ENCODE measurements around the gene PLXND1.
"Not testable (repeated sequence)": the region's sequence is repeated elsewhere in the genome, so short reads cannot be mapped to it uniquely, and the experiment has no call there.

The PLXND1 gene

DNA sequence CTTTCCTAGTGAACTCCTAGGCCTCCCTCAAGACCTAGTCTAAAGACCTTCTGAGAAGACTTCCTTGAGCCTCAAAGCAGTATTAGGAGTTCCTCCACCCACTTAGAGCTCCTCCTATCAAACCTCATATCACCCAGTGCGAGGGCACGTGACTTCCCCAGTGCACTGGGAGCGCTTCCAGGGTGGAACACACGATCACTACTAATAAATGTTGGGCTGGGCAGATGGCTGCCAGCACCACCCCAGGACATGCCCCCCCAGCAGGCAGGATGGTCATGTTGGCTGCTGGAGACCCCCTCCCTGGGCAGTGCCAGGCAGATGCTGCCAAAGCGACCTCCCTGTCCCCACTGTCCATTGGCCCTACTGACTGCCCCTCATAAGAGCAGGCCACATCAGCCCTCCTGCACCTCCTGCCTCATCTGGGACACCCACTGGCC, 8.5 kb upstream of the PLXND1 start:
- DNase-seq (ENCODE audit: low read depth in 2 of 2) = no peak

DNA sequence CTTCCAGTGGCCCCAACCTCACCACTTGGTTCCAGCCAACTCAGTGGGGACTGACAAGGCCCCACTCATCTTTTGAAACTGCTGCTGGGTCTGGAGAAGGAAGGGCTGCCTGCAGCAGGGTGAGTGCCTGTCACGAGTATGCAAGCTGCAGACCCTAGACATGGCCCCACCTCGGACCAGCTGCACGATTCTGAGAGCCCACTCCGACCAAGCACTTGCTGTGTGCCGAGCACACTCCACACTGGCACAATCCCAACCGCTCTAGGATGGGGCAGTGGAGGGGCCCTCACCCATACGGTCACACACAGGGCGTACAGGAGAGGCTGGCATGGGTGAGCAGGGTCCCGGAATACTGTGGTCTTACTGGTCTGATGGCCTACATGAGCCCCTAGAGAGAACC, 8.0 kb upstream of the PLXND1 start:
- DNase-seq (ENCODE audit: low read depth in 2 of 2) = no peak

- no peak for DNase-seq (ENCODE audit: low read depth in 2 of 2)
These were observed 6.9 kb upstream of the PLXND1 start for GRCh38 chr3:129613367-129613740.

GRCh38 chr3:129612534-129613366, 6.3 kb upstream of the PLXND1 start:
- DNase-seq (ENCODE audit: low read depth in 2 of 2) = no peak

GRCh38 chr3:129611812-129612533, 5.5 kb upstream of the PLXND1 start:
- no peak for DNase-seq (ENCODE audit: low read depth in 2 of 2)

- DNase-seq (ENCODE audit: low read depth in 2 of 2) = no peak
These were observed 4.9 kb upstream of the PLXND1 start for GRCh38 chr3:129611446-129611800.

DNA sequence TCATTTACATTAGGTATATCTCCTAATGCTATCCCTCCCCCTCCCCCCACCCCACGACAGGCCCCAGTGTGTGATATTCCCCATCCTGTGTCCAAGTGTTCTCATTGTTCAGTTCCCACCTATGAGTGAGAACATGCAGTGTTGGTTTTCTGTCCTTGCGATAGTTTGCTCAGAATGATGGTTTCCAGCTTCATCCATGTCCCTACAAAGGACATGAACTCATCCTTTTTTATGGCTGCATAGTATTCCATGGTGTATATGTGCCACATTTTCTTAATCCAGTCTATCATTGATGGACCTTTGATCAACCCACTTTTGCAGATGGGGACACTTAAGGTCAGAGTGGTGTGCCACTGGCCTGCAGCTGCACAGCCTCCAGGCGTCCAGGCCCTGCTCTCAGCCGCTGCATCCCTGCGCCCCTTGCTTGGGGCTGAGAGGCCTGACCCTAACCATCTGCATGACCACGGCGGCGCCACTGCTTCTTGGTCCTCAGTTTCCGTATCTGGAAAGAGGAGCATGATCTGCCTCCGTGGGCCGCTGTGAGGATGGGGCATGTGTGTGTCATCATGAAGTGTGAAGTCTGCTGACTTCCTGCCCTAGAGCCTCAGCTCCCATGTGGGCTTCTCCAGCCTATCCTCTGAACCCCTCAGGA, 4.4 kb upstream of the PLXND1 start:
- not testable (repeated sequence) for DNase-seq (ENCODE audit: low read depth in 2 of 2)

- no peak for DNase-seq (ENCODE audit: low read depth in 2 of 2)
These were observed 3.8 kb upstream of the PLXND1 start for GRCh38 chr3:129610276-129610675.

GRCh38 chr3:129609591-129610182, 3.2 kb upstream of the PLXND1 start:
- no peak for DNase-seq (ENCODE audit: low read depth in 2 of 2)

GRCh38 chr3:129608936-129609590, 2.6 kb upstream of the PLXND1 start:
- DNase-seq (ENCODE audit: low read depth in 2 of 2) = no peak

DNA sequence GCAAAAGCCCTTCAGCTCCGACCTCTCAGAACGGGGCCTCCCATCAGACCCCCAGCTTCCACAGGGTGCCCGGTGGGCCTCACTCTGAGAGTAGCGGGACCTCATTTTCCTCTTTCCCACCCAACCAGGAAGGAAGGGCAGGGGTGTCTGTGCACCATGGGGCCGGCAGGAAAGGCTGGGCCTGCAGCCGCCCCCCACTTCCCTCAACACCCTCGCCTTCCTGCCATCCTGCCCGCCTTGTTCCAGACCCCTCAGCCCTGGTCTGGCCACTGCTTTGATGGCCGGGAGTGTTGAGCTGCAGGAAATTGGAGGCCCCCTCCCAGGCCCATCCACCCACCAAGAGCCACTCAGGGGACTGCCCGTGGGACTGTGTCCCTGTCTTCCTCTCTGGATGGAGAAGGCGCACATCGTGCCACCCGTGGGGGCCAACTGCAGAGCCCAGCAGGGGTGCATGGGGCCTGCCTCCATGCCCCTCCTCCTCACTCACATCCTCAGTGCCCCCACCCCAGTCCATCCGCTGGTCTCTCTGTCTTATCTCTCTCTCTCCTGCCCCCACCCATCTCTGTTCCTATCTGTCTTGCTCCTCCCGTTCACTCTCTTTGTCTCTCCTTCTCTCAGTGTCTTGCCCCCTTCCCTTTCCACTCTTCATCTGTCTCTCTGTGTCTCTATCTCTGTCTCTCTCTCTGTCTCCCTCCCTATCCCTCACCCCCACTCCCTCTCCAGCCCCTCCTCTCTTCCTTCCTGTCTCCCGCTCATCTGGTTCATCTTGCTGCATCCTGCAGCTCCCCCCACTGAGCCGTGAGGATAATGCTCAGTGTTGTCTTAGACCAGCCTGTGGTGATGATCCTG, 1.8 kb upstream of the PLXND1 start:
- DNase-seq (ENCODE audit: low read depth in 2 of 2) = no peak

- no peak for DNase-seq (ENCODE audit: low read depth in 2 of 2)
These were observed 1.1 kb upstream of the PLXND1 start for GRCh38 chr3:129607391-129608068.

DNA sequence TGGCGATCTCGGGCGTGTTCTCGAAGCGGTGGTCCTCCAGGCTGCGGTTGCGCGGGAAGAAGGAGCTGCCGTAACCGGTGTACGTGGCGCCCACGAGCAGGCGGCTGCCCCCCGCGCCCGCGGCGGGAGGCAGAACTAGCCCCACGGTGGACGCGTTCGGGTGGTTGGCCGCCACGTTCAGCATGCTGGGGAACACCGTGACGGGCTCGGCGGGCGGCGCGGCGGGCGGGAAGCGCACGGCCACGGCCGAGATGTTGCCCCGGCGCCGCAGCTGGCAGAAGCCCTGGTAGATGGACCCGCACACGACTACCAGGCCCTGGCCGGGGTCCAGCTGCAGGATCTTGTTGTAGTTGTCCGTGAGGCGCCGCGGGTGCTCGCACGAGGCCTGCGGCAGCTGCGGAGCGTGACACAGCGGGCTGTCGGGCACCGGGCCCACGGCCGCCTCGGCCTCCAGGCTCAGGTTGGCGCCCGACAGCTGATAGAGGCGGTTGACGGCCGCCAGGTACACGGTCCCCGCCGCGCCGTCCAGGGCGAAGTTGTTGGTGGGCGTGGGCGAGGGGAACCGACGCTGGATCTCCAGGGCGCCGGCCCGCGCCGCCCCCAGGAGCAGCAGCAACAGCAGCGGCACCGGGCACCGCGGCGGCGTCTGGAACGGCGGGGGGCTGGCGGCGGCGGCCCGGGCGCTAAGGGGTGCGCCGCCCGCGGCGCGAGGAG, 397 bp downstream of the PLXND1 start:
- DNase-seq (ENCODE audit: low read depth in 2 of 2) = no peak

DNA sequence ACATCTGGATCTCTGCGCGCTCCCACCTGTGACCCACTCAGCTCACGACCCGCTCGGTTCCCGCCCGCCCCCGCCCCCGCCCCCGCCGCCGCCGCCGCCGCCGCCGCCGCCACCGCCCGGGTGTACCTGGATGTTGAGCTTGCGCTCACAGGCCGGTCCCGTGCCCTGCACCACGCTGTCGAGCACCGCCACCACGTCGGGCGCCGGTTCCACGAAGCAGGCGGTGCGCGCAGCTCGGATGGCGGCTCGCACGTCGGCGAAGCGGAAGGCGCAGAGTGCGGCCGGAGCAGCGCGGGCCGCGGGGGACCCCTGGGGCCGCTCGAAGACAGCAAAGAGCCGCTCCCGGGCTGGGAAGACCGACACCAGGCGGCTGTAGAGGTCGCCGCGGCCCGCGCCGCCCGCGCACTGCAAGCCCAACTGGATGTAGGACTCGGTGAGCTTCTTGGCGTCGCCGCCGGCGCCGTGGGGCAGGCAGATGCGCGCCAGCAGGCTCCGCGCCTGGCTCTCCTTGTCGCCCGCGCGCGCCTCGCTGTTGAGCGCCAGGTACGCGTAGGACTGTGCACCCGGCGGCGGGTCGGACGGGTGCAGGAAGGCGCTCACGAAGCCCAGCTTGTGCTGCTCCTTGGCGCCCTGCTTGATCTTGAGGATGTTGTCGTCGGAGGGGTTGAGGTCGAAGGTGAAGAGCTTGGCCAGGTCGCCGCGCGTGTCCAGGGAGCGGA, 1.1 kb downstream of the PLXND1 start:
- DNase-seq (ENCODE audit: low read depth in 2 of 2) = no peak

- DNase-seq (ENCODE audit: low read depth in 2 of 2) = no peak
These were observed 1.7 kb downstream of the PLXND1 start for GRCh38 chr3:129604767-129605166.

GRCh38 chr3:129603991-129604749, 2.3 kb downstream of the PLXND1 start:
- no peak for DNase-seq (ENCODE audit: low read depth in 2 of 2)

DNA sequence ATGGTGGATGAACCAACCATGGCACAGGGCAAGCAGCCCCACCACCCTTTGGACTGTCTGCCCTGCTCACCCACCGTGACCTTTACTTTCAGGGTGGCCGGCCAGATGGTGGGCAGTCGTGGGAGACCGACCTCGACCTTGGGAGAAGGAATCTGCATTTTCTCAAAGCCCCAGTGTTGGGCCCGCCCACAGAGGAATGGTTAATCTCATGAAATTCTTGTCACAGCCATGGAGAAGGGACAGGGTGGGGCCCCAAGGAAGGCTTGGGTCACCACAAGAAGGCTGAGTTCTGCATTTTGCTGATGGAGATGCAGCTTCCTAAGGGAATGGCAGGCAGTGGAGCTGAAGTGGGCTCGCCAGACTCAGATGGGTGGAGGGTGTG, 2.9 kb downstream of the PLXND1 start:
- DNase-seq (ENCODE audit: low read depth in 2 of 2) = no peak
